Neural cell (in vitro differentiated cells): ENCODE data around the gene HIPK2. TPM values are rescaled to one million over a fixed set of nuclear protein-coding genes. Genes with fewer than 3 reads are reported as not detected.

Experiments
- H2AFZ ChIP-seq: fragments of 200-600, 300-800 bp; sonication (generic), shearing (Covaris generic); 2 replicates; pipeline ENCODE4 v1.6.0; 2014; ENCODE audit warnings: low read depth, mild to moderate bottlenecking, antibody characterized with exemption, low read length, moderate library complexity
- H3F3A ChIP-seq: fragments of 200-600 bp; shearing (Covaris generic); 2 replicates; pipeline ENCODE4 v1.6.1; 2016; ENCODE audit warnings: mild to moderate bottlenecking, moderate library complexity, mixed read lengths, antibody characterized with exemption, low read length; ENCODE audit not compliant: insufficient read depth, poor library complexity, severe bottlenecking
- H3K27ac ChIP-seq: fragments of 200-600, 300-800 bp; sonication (generic), shearing (Covaris generic); 2 replicates; pipeline ENCODE4 v1.5.1; 2014; ENCODE audit warnings: mild to moderate bottlenecking, low read length, moderate library complexity
- H3K27me3 ChIP-seq: fragments of 300-800, 200-600 bp; sonication (generic), shearing (Covaris generic); 2 replicates; pipeline ENCODE4 v1.6.0; 2014; ENCODE audit warnings: mild to moderate bottlenecking, low read depth, low read length, moderate library complexity; ENCODE audit not compliant: insufficient read depth
- H3K36me3 ChIP-seq: fragments of 300-800, 200-600 bp; sonication (generic), shearing (Covaris generic); 2 replicates; pipeline ENCODE4 v1.5.1; 2014; ENCODE audit warnings: mild to moderate bottlenecking, antibody characterized with exemption, low read length, moderate library complexity; ENCODE audit not compliant: insufficient read depth
- H3K4me2 ChIP-seq: fragments of 300-800, 200-600 bp; sonication (generic), shearing (Covaris generic); 2 replicates; pipeline ENCODE4 v1.6.0; 2014; ENCODE audit warnings: mild to moderate bottlenecking, low read length
- H3K4me3 ChIP-seq: fragments of 300-800, 200-600 bp; sonication (generic), shearing (Covaris generic); 2 replicates; pipeline ENCODE4 v1.5.1; 2014; ENCODE audit warnings: mild to moderate bottlenecking, low read length, moderate library complexity
- H3K79me2 ChIP-seq: fragments of 200-600 bp; shearing (Covaris generic); replicated peaks from 2 replicates; pipeline ENCODE4 v1.6.0; 2014; ENCODE audit warnings: mild to moderate bottlenecking, low read length, moderate library complexity; ENCODE audit not compliant: insufficient read depth
- H3K9ac ChIP-seq: fragments of 300-800, 200-600 bp; sonication (generic), shearing (Covaris generic); 2 replicates; pipeline ENCODE4 v1.6.1; 2016; ENCODE audit warnings: mild to moderate bottlenecking, low read length, mixed read lengths
- H3K9me2 ChIP-seq: fragments of 200-600 bp; shearing (Covaris generic); 2 replicates; pipeline ENCODE4 v1.6.1; 2016; ENCODE audit warnings: mild to moderate bottlenecking, low read length, mixed read lengths; ENCODE audit not compliant: insufficient read depth
- H3K9me3 ChIP-seq: fragments of 200-600, 300-800 bp; sonication (generic), shearing (Covaris generic); 2 replicates; pipeline ENCODE4 v1.6.1; 2016; ENCODE audit warnings: mild to moderate bottlenecking, mixed run types, low read length, moderate library complexity, mixed read lengths
- H4K20me1 ChIP-seq: fragments of 200-600 bp; shearing (Covaris generic); 2 replicates; pipeline ENCODE4 v1.6.1; 2016; ENCODE audit warnings: mild to moderate bottlenecking, mixed run types; ENCODE audit not compliant: insufficient read depth
- EP300 ChIP-seq: fragments of 450-650 bp; conservative IDR thresholded peaks from 2 replicates; pipeline ENCODE4 v1.6.1; 2014; ENCODE audit warnings: antibody characterized with exemption, mild to moderate bottlenecking, moderate library complexity; ENCODE audit not compliant: poor library complexity, severe bottlenecking
- EZH2 ChIP-seq: fragments of 200-600, 300-800 bp; shearing (Covaris generic), sonication (generic); IDR thresholded peaks from 2 replicates; pipeline ENCODE4 v1.6.1; 2014; ENCODE audit warnings: antibody characterized with exemption, low read length, borderline replicate concordance, mild to moderate bottlenecking; ENCODE audit not compliant: insufficient read depth, poor library complexity, severe bottlenecking
- MXI1 ChIP-seq: fragments of 450-650 bp; conservative IDR thresholded peaks from 2 replicates; pipeline ENCODE4 v1.6.1; 2014; ENCODE audit warnings: antibody characterized with exemption, mild to moderate bottlenecking; ENCODE audit not compliant: poor library complexity, severe bottlenecking
- POLR2AphosphoS5 ChIP-seq: IDR thresholded peaks from 2 replicates; pipeline ENCODE4 v1.6.1; 2012
- RAD21 ChIP-seq: fragments of 450-650 bp; conservative IDR thresholded peaks from 2 replicates; pipeline ENCODE4 v1.6.1; 2014; ENCODE audit warnings: antibody characterized with exemption, mild to moderate bottlenecking, moderate library complexity
- SMC3 ChIP-seq: fragments of 450-650 bp; conservative IDR thresholded peaks from 2 replicates; pipeline ENCODE4 v1.6.1; 2014; ENCODE audit warnings: antibody characterized with exemption, mild to moderate bottlenecking, moderate library complexity; ENCODE audit not compliant: poor library complexity
- TAF1 ChIP-seq: IDR thresholded peaks from 2 replicates; pipeline ENCODE4 v1.6.1; 2012; ENCODE audit warnings: low read depth
- polyA plus RNA-seq: library from polyadenylated mRNA; depleted of rRNA; stranded (reverse); fragments of >200 nt; gene quantifications from 2 replicates; pipeline ENCODE4 v1.2.3, GENCODE V29; 2014
- TF ChIP-seq, protein P1 (sequence below): IDR thresholded peaks from 2 replicates; pipeline ENCODE4 v1.6.1; 2012; ENCODE audit warnings: borderline replicate concordance
- TF ChIP-seq, protein P2 (sequence below): fragments of 450-650 bp; IDR thresholded peaks from 2 replicates; pipeline ENCODE4 v1.5.1; 2014; ENCODE audit warnings: antibody characterized with exemption, mild to moderate bottlenecking, moderate library complexity; ENCODE audit not compliant: poor library complexity, severe bottlenecking

The HIPK2 gene
- polyA plus RNA-seq, 1 donor from 2014 or later: 8.5 TPM

- no peaks in the 10 kb centered on the region for H4K20me1 ChIP-seq
- no peak for TF ChIP-seq EZH2
- TF ChIP-seq TAF1: no peak
- TF ChIP-seq POLR2AphosphoS5: no peak
- TF ChIP-seq MXI1: no peak
- TF ChIP-seq RAD21: no peak
- TF ChIP-seq, protein P1, sequence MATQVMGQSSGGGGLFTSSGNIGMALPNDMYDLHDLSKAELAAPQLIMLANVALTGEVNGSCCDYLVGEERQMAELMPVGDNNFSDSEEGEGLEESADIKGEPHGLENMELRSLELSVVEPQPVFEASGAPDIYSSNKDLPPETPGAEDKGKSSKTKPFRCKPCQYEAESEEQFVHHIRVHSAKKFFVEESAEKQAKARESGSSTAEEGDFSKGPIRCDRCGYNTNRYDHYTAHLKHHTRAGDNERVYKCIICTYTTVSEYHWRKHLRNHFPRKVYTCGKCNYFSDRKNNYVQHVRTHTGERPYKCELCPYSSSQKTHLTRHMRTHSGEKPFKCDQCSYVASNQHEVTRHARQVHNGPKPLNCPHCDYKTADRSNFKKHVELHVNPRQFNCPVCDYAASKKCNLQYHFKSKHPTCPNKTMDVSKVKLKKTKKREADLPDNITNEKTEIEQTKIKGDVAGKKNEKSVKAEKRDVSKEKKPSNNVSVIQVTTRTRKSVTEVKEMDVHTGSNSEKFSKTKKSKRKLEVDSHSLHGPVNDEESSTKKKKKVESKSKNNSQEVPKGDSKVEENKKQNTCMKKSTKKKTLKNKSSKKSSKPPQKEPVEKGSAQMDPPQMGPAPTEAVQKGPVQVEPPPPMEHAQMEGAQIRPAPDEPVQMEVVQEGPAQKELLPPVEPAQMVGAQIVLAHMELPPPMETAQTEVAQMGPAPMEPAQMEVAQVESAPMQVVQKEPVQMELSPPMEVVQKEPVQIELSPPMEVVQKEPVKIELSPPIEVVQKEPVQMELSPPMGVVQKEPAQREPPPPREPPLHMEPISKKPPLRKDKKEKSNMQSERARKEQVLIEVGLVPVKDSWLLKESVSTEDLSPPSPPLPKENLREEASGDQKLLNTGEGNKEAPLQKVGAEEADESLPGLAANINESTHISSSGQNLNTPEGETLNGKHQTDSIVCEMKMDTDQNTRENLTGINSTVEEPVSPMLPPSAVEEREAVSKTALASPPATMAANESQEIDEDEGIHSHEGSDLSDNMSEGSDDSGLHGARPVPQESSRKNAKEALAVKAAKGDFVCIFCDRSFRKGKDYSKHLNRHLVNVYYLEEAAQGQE: no peak
- no peak for TF ChIP-seq SMC3
- no peak for TF ChIP-seq EP300
- no peak overlapping the region for H2AFZ ChIP-seq
- H3K9me3 ChIP-seq: peaks cover 3% of the 10 kb centered on the region
- no peak overlapping the region for H3K4me3 ChIP-seq
- no peaks in the 10 kb centered on the region for H3F3A ChIP-seq
- no peaks in the 10 kb centered on the region for H3K27me3 ChIP-seq
- H3K27ac ChIP-seq: no peak overlapping the region
- no peak overlapping the region for H3K4me2 ChIP-seq
- no peaks in the 10 kb centered on the region for H3K9me2 ChIP-seq
- H3K9ac ChIP-seq: no peak overlapping the region
- no peaks in the 10 kb centered on the region for H3K36me3 ChIP-seq
- H3K79me2 ChIP-seq: peaks cover 9% of the 10 kb centered on the region
Observed at GRCh38 chr7:139687211-139687954, 90.4 kb downstream of the HIPK2 start.

GRCh38 chr7:139683137-139683921 is 94.5 kb downstream of the HIPK2 start:
- no peaks in the 10 kb centered on the region for H3K36me3 ChIP-seq
- no peak overlapping the region for H3K27ac ChIP-seq
- H3K9me3 ChIP-seq: peaks cover 3% of the 10 kb centered on the region
- no peaks in the 10 kb centered on the region for H3K9me2 ChIP-seq
- H2AFZ ChIP-seq: no peak overlapping the region
- H3F3A ChIP-seq: no peaks in the 10 kb centered on the region
- TF ChIP-seq, protein P2, sequence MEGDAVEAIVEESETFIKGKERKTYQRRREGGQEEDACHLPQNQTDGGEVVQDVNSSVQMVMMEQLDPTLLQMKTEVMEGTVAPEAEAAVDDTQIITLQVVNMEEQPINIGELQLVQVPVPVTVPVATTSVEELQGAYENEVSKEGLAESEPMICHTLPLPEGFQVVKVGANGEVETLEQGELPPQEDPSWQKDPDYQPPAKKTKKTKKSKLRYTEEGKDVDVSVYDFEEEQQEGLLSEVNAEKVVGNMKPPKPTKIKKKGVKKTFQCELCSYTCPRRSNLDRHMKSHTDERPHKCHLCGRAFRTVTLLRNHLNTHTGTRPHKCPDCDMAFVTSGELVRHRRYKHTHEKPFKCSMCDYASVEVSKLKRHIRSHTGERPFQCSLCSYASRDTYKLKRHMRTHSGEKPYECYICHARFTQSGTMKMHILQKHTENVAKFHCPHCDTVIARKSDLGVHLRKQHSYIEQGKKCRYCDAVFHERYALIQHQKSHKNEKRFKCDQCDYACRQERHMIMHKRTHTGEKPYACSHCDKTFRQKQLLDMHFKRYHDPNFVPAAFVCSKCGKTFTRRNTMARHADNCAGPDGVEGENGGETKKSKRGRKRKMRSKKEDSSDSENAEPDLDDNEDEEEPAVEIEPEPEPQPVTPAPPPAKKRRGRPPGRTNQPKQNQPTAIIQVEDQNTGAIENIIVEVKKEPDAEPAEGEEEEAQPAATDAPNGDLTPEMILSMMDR: no peak
- no peak for TF ChIP-seq EZH2
- no peak for TF ChIP-seq SMC3
- TF ChIP-seq RAD21: no peak
- TF ChIP-seq, protein P1: no peak
- TF ChIP-seq MXI1: no peak
- H3K9ac ChIP-seq: no peak overlapping the region
- no peaks in the 10 kb centered on the region for H4K20me1 ChIP-seq
- H3K79me2 ChIP-seq: peaks cover 8% of the 10 kb centered on the region
- H3K4me3 ChIP-seq: no peak overlapping the region
- no peak overlapping the region for H3K4me2 ChIP-seq
- H3K27me3 ChIP-seq: no peaks in the 10 kb centered on the region
